H1 (cell line): ENCODE results near the gene CHST11.

ENCODE experiments used
- BCL11A ChIP-seq, 2 experiments: IDR thresholded peaks; one replicate each; pipeline ENCODE4 v1.6.1; 2011; ENCODE audit warnings: low read depth in 2 of 2, low read length in 2 of 2, mild to moderate bottlenecking in 2 of 2
- CTCF ChIP-seq, 3 experiments: IDR thresholded peaks; 1 replicate in 2 of 3; 2 replicates in 1 of 3; pipeline versions ENCODE4 v1.5.1 to v1.6.1; 2011; ENCODE audit warnings: low read length in 3 of 3, mild to moderate bottlenecking in 3 of 3, inconsistent platforms in 2 of 3, low read depth in 1 of 3, moderate library complexity in 1 of 3; ENCODE audit not compliant: insufficient read depth in 1 of 3; ENCODE audit errors: control extremely low read depth in 1 of 3
- EP300 ChIP-seq, 2 experiments: IDR thresholded peaks; 1 replicate in 1 of 2; 2 replicates in 1 of 2; pipeline ENCODE4 v1.6.1; 2011 to 2012; ENCODE audit warnings: low read depth in 2 of 2, low read length in 2 of 2, mild to moderate bottlenecking in 2 of 2, borderline replicate concordance in 1 of 2, inconsistent platforms in 1 of 2, moderate library complexity in 1 of 2
- EZH2 ChIP-seq: fragments of 200-600 bp; sonication (generic); IDR thresholded peaks from 2 replicates; pipeline ENCODE4 v1.7.1; 2012; ENCODE audit warnings: low read depth, mild to moderate bottlenecking, moderate library complexity, low read length, inconsistent platforms; ENCODE audit not compliant: severe bottlenecking
- HDAC2 ChIP-seq, 2 experiments: fragments of 300-600 bp in 1 of 2; sonication (generic) in 1 of 2; IDR thresholded peaks; 2 replicates each; pipeline ENCODE4 v1.6.1; 2011 to 2012; ENCODE audit warnings: low read depth in 2 of 2, low read length in 2 of 2, mild to moderate bottlenecking in 2 of 2, moderate library complexity in 2 of 2, borderline replicate concordance in 1 of 2, inconsistent platforms in 1 of 2
- HDAC6 ChIP-seq: IDR thresholded peaks from one replicate; pipeline ENCODE4 v1.7.1; 2012; ENCODE audit warnings: low read depth, mild to moderate bottlenecking, inconsistent platforms, low read length, moderate library complexity
- MAFK ChIP-seq: IDR thresholded peaks from 2 replicates; pipeline ENCODE4 v1.6.1; 2012; ENCODE audit warnings: low read depth, mild to moderate bottlenecking, improper control_type of control experiment, low read length
- PHF8 ChIP-seq: fragments of 200-600 bp; sonication (generic); conservative IDR thresholded peaks from 2 replicates; pipeline ENCODE4 v1.7.1; 2012; ENCODE audit warnings: low read depth, mild to moderate bottlenecking, inconsistent platforms, low read length, moderate library complexity
- POLR2A ChIP-seq, 2 experiments: IDR thresholded peaks; 1 replicate in 1 of 2; 2 replicates in 1 of 2; pipeline ENCODE4 v1.6.1; 2011; ENCODE audit warnings: low read depth in 2 of 2, low read length in 2 of 2, mild to moderate bottlenecking in 2 of 2; ENCODE audit errors: control extremely low read depth in 1 of 2
- POLR2AphosphoS5 ChIP-seq: IDR thresholded peaks from 2 replicates; pipeline ENCODE4 v1.6.1; 2011; ENCODE audit warnings: low read depth, low read length
- SIN3A ChIP-seq, 2 experiments: IDR thresholded peaks in 1 of 2; conservative IDR thresholded peaks in 1 of 2; 2 replicates each; pipeline ENCODE4 v1.6.1; 2011 to 2012; ENCODE audit warnings: low read length in 2 of 2, improper control_type of control experiment in 1 of 2, low read depth in 1 of 2, mild to moderate bottlenecking in 1 of 2
- SUZ12 ChIP-seq: fragments of 200-600 bp; sonication (generic); IDR thresholded peaks from 2 replicates; pipeline ENCODE4 v1.6.1; 2012; ENCODE audit warnings: mild to moderate bottlenecking, inconsistent platforms, low read length, moderate library complexity, mixed read lengths
- TBP ChIP-seq: IDR thresholded peaks from 2 replicates; pipeline ENCODE4 v1.6.1; 2011; ENCODE audit warnings: low read depth, low read length, improper control_type of control experiment

GRCh38 chr12:104427547-104427938 is 29.2 kb upstream of the CHST11 start:
- TF ChIP-seq TBP (no peak), CTCF (IDR thresholded peaks at IDR 0.05; ENCODE audit: control extremely low read depth in 1 of 3, insufficient read depth in 1 of 3, low read depth in 1 of 3, low read length in 3 of 3) (no peak), HDAC6 (no peak), SUZ12 (no peak), SIN3A (conservative IDR thresholded peaks at IDR 0.05 in 1 of 2, IDR thresholded peaks at IDR 0.05 in 1 of 2; ENCODE audit: low read depth in 1 of 2, low read length in 2 of 2) (no peak), EZH2 (no peak), BCL11A (IDR thresholded peaks at IDR 0.05; ENCODE audit: low read depth in 2 of 2, low read length in 2 of 2) (no peak), POLR2AphosphoS5 (no peak), MAFK (no peak), POLR2A (IDR thresholded peaks at IDR 0.05; ENCODE audit: control extremely low read depth in 1 of 2, low read depth in 2 of 2, low read length in 2 of 2) (no peak), EP300 (IDR thresholded peaks at IDR 0.05; ENCODE audit: borderline replicate concordance in 1 of 2, low read depth in 2 of 2, low read length in 2 of 2) (no peak), HDAC2 (IDR thresholded peaks at IDR 0.05; ENCODE audit: borderline replicate concordance in 1 of 2, low read depth in 2 of 2, low read length in 2 of 2) (no peak), PHF8 (no peak)
